Breast epithelium (tissue), 3 donors: ENCODE data around the gene MYL1.

ENCODE experiments used
- POLR2A ChIP-seq: fragments of 450-650 bp; IDR thresholded peaks from one replicate; pipeline ENCODE4 v1.6.1; 2016; ENCODE audit warnings: antibody characterized with exemption, mild to moderate bottlenecking, moderate library complexity
- POLR2AphosphoS5 ChIP-seq, 3 donors: sonication (generic); formaldehyde crosslinking; IDR thresholded peaks; one replicate each; pipeline ENCODE4 v1.6.1; 2017; ENCODE audit warnings: antibody characterized with exemption in 3 of 3
- TF ChIP-seq, protein P1 (sequence below), 3 donors: fragments of 450-650 bp; IDR thresholded peaks; one replicate each; pipeline ENCODE4 v1.5.1; 2016 to 2017; ENCODE audit warnings: antibody characterized with exemption in 3 of 3, mild to moderate bottlenecking in 3 of 3, moderate library complexity in 3 of 3

DNA sequence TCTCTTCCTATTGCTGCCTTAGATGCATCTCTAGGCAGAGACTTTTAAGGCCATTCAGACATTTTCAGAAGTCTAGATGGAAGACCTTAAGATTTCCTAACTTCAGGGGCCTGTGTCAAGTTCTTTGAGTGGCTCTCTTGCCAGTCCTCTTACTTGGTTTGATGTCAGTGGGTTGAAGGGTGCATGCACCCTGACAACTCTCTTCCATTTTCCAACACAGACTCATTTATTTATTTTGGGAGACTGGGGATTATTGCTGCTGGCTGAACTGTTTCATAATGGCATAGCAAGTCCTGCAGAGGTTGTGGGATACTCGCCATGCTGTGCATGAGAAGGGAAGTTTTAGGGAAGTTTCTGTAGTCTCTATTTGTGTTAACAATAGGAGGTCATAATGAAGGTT lies 50.7 kb downstream of the MYL1 start:
- TF ChIP-seq, protein P1, sequence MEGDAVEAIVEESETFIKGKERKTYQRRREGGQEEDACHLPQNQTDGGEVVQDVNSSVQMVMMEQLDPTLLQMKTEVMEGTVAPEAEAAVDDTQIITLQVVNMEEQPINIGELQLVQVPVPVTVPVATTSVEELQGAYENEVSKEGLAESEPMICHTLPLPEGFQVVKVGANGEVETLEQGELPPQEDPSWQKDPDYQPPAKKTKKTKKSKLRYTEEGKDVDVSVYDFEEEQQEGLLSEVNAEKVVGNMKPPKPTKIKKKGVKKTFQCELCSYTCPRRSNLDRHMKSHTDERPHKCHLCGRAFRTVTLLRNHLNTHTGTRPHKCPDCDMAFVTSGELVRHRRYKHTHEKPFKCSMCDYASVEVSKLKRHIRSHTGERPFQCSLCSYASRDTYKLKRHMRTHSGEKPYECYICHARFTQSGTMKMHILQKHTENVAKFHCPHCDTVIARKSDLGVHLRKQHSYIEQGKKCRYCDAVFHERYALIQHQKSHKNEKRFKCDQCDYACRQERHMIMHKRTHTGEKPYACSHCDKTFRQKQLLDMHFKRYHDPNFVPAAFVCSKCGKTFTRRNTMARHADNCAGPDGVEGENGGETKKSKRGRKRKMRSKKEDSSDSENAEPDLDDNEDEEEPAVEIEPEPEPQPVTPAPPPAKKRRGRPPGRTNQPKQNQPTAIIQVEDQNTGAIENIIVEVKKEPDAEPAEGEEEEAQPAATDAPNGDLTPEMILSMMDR (IDR thresholded peaks at IDR 0.05): no peak
- TF ChIP-seq POLR2AphosphoS5 (IDR thresholded peaks at IDR 0.05) (no peak), POLR2A (no peak)
